Gastroesophageal sphincter (tissue), 4 donors: ENCODE results near the gene SEC24B. TPM values are rescaled to one million over a fixed set of nuclear protein-coding genes. Genes with fewer than 3 reads are reported as not detected.

Experiments used
- ATAC-seq: fragments of 150-250 bp; one replicate; pipeline ENCODE4 v1.9.1; 2016; ENCODE audit warnings: mild to moderate bottlenecking, moderate library complexity
- H3K27ac ChIP-seq, 4 donors: fragments of 200-600 bp; sonication (generic) in 3 of 4; 1 replicate in 3 of 4; 2 replicates in 1 of 4; pipeline ENCODE4 v1.5.1; 2016 to 2019
- H3K27me3 ChIP-seq: fragments of 200-600 bp; sonication (generic); one replicate; pipeline ENCODE4 v1.5.1; 2019
- H3K36me3 ChIP-seq, 2 donors: fragments of 200-600 bp; sonication (generic); one replicate each; pipeline ENCODE4 v1.5.1; 2019; ENCODE audit warnings: control low read depth in 1 of 2
- H3K4me1 ChIP-seq, 3 donors: fragments of 200-600 bp; sonication (generic); 1 replicate in 2 of 3; 2 replicates in 1 of 3; pipeline ENCODE4 v1.5.1; 2016 to 2019; ENCODE audit warnings: control low read depth in 2 of 3
- H3K4me3 ChIP-seq, 2 donors: fragments of 200-600 bp; sonication (generic); one replicate each; pipeline ENCODE4 v1.5.1; 2019; ENCODE audit warnings: mild to moderate bottlenecking in 1 of 2, moderate library complexity in 1 of 2
- H3K9me3 ChIP-seq, 3 donors: fragments of 200-600 bp; sonication (generic); one replicate each; pipeline ENCODE4 v1.5.1; 2017 to 2019; ENCODE audit warnings: control low read depth in 2 of 3
- EP300 ChIP-seq: sonication (generic); formaldehyde crosslinking; IDR thresholded peaks from one replicate; pipeline ENCODE4 v1.6.1; 2017; ENCODE audit warnings: antibody characterized with exemption, mild to moderate bottlenecking
- POLR2A ChIP-seq, 2 donors: fragments of 450-650 bp; IDR thresholded peaks; one replicate each; pipeline ENCODE4 v1.6.1; 2017; ENCODE audit warnings: antibody characterized with exemption in 2 of 2, mild to moderate bottlenecking in 2 of 2, moderate library complexity in 1 of 2
- POLR2AphosphoS5 ChIP-seq: sonication (generic); formaldehyde crosslinking; IDR thresholded peaks from one replicate; pipeline ENCODE4 v1.6.1; 2017; ENCODE audit warnings: antibody characterized with exemption
- WGBS, 2 donors: methylation state at CpG; one replicate each; pipeline ENCODE4 v1.1.5; 2018; ENCODE audit warnings: low coverage in 1 of 2; 5-methylcytosine and 5-hydroxymethylcytosine counted together
- total RNA-seq, 4 donors: library from RNA; depleted of rRNA; stranded (reverse); fragments of >200 nt; gene quantifications; one replicate each; pipeline ENCODE4 v1.1.0, GENCODE V29; 2016
- TF ChIP-seq, protein P1 (sequence below), 4 experiments: fragments of 200-600 bp in 2 of 4; fragments of 450-650 bp in 2 of 4; sonication (generic) in 1 of 4; IDR thresholded peaks; one replicate each; pipeline ENCODE4 v1.5.1; 2017 to 2019; ENCODE audit warnings: antibody characterized with exemption in 4 of 4, mild to moderate bottlenecking in 2 of 4, moderate library complexity in 2 of 4

The SEC24B gene
- total RNA-seq, 4 donors from 2014 or later, result 39.5 to 43.5 (median 41.7) TPM

DNA sequence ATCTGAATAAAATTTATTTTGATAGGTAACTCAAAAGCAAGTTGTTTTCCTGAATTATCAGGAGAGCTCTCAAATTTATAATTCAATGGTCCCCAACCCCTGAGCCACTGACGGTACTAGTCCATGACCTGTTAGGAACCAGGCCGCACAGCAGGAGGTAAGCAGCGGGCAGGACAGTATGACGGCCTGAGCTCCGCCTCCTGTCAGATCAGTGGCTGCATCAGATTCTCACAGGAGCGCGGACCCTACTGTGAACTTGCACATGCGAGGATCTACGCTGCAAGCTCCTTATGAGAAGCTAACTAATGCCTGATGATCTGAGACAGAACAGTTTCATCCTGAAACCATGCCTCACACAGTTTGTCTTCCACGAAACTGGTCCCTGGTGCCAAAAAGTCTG lies 37.9 kb upstream of the SEC24B start:
- H3K27ac ChIP-seq, result no peak overlapping the region
- TF ChIP-seq, protein P1, sequence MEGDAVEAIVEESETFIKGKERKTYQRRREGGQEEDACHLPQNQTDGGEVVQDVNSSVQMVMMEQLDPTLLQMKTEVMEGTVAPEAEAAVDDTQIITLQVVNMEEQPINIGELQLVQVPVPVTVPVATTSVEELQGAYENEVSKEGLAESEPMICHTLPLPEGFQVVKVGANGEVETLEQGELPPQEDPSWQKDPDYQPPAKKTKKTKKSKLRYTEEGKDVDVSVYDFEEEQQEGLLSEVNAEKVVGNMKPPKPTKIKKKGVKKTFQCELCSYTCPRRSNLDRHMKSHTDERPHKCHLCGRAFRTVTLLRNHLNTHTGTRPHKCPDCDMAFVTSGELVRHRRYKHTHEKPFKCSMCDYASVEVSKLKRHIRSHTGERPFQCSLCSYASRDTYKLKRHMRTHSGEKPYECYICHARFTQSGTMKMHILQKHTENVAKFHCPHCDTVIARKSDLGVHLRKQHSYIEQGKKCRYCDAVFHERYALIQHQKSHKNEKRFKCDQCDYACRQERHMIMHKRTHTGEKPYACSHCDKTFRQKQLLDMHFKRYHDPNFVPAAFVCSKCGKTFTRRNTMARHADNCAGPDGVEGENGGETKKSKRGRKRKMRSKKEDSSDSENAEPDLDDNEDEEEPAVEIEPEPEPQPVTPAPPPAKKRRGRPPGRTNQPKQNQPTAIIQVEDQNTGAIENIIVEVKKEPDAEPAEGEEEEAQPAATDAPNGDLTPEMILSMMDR (IDR thresholded peaks at IDR 0.05), result no peak
- TF ChIP-seq EP300 (no peak), POLR2A (IDR thresholded peaks at IDR 0.05) (no peak), POLR2AphosphoS5 (no peak)

GRCh38 chr4:109398928-109399327 lies 34.7 kb upstream of the SEC24B start:
- no peak for ATAC-seq
- Histone ChIP-seq H3K27me3 (no peaks in the 10 kb centered on the region), H3K9me3 (no peaks in the 10 kb centered on the region), H3K27ac (no peak overlapping the region), H3K4me3 (no peak overlapping the region), H3K4me1 (no peaks in the 10 kb centered on the region), H3K36me3 (no peaks in the 10 kb centered on the region)
- TF ChIP-seq EP300 (no peak), POLR2A (IDR thresholded peaks at IDR 0.05) (no peak), POLR2AphosphoS5 (no peak)
- TF ChIP-seq, protein P1 (IDR thresholded peaks at IDR 0.05), result no peak
- WGBS, 2 donors, result 80 to 92% methylated on average over 1 of the region's 1 CpG

More for the DNA sequence above, 37.9 kb upstream of the SEC24B start:
- 49 to 74% methylated on average over 6 to 8 of the region's 10 CpGs for WGBS, 2 donors
- Histone ChIP-seq H3K27me3 (no peaks in the 10 kb centered on the region), H3K36me3 (no peaks in the 10 kb centered on the region), H3K9me3 (no peaks in the 10 kb centered on the region), H3K4me1 (no peaks in the 10 kb centered on the region), H3K4me3 (no peak overlapping the region)
- no peak for ATAC-seq

- Histone ChIP-seq H3K9me3 (no peaks in the 10 kb centered on the region), H3K4me1 (no peaks in the 10 kb centered on the region), H3K36me3 (no peaks in the 10 kb centered on the region), H3K27me3 (no peaks in the 10 kb centered on the region), H3K27ac (no peak overlapping the region), H3K4me3 (no peak overlapping the region)
- TF ChIP-seq, protein P1 (IDR thresholded peaks at IDR 0.05), result peak; percentile 29 to 61 (median 56)
- TF ChIP-seq POLR2A (IDR thresholded peaks at IDR 0.05) (no peak), EP300 (no peak), POLR2AphosphoS5 (no peak)
- WGBS, 2 donors, result 4% methylated on average over 2 of the region's 2 CpGs
- no peak for ATAC-seq
Measured at GRCh38 chr4:109406337-109406931, 27.2 kb upstream of the SEC24B start.

GRCh38 chr4:109407027-109407737 lies 26.4 kb upstream of the SEC24B start:
- no peaks in the 10 kb centered on the region for H3K27me3 ChIP-seq
- H3K36me3 ChIP-seq, result no peaks in the 10 kb centered on the region
- H3K9me3 ChIP-seq, result no peaks in the 10 kb centered on the region
- H3K4me1 ChIP-seq, result no peaks in the 10 kb centered on the region
- 70 to 83% methylated on average over 2 of the region's 2 CpGs for WGBS, 2 donors
- TF ChIP-seq EP300 (no peak), POLR2AphosphoS5 (no peak), POLR2A (IDR thresholded peaks at IDR 0.05) (no peak)
- TF ChIP-seq, protein P1 (IDR thresholded peaks at IDR 0.05), result no peak
- no peak for ATAC-seq
- no peak overlapping the region for H3K27ac ChIP-seq
- H3K4me3 ChIP-seq, result no peak overlapping the region

- TF ChIP-seq EP300 (no peak), POLR2A (IDR thresholded peaks at IDR 0.05) (no peak), POLR2AphosphoS5 (no peak)
- TF ChIP-seq, protein P1 (IDR thresholded peaks at IDR 0.05), result no peak
- no peaks in the 10 kb centered on the region for H3K36me3 ChIP-seq
- WGBS, 2 donors, result 52 to 58% methylated on average over 2 to 3 of the region's 3 CpGs
- no peaks in the 10 kb centered on the region for H3K9me3 ChIP-seq
- no peak for ATAC-seq
- H3K4me3 ChIP-seq, result no peak overlapping the region
- H3K4me1 ChIP-seq, result no peaks in the 10 kb centered on the region
- H3K27ac ChIP-seq, result no peak overlapping the region
- no peaks in the 10 kb centered on the region for H3K27me3 ChIP-seq
Measured at GRCh38 chr4:109408711-109409110, 24.9 kb upstream of the SEC24B start.
